H1 (cell line): ENCODE data around the gene ILKAP.

Experiments
- BRCA1 ChIP-seq: IDR thresholded peaks from 2 replicates; pipeline ENCODE4 v1.6.1; 2012; ENCODE audit warnings: low read depth, low read length, improper control_type of control experiment
- POLR2A ChIP-seq, 2 experiments: IDR thresholded peaks; 1 replicate in 1 of 2; 2 replicates in 1 of 2; pipeline ENCODE4 v1.6.1; 2011; ENCODE audit warnings: low read depth in 2 of 2, low read length in 2 of 2, mild to moderate bottlenecking in 2 of 2; ENCODE audit errors: control extremely low read depth in 1 of 2

DNA sequence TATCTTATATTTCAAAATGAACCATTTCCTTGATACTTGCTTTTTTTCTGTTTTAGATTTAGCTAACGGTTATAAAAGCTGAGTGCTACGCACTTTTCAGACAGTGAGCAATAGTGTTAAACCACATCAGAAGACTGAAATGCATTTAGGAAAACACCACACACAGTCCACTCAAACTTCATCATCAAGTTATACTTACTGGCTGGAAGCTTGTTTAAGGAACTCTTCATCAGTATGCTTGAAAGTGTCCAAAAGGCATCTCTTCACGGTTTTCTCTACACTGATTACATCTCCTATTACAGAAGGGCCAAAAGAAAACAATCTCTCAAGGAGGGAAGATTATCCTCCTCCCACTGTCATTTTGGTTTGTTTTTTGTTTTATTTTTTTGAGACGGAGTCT is 19.7 kb downstream of the ILKAP start:
- no peak for TF ChIP-seq BRCA1
- TF ChIP-seq POLR2A (IDR thresholded peaks at IDR 0.05; ENCODE audit: control extremely low read depth in 1 of 2, low read depth in 2 of 2, low read length in 2 of 2): no peak
